Fibroblast of lung (primary cell): ENCODE measurements around the gene PTPN2. TPM values are rescaled to one million over a fixed set of nuclear protein-coding genes. Genes with fewer than 3 reads are reported as not detected.

ENCODE experiments used
- DNase-seq, 2 donors: peaks; one replicate each; pipeline versions ENCODE4 v3.0.0 to v3.0.0-alpha.2; 2010; ENCODE audit warnings: low read depth in 2 of 2
- H2AFZ ChIP-seq: 2 replicates; pipeline ENCODE4 v1.5.1; 2012; ENCODE audit warnings: low read length, control low read depth, inconsistent platforms
- H3K27ac ChIP-seq: 2 replicates; pipeline ENCODE4 v1.5.1; 2011; ENCODE audit warnings: low read length, control low read depth; ENCODE audit not compliant: insufficient read depth
- H3K27me3 ChIP-seq: 2 replicates; pipeline ENCODE4 v1.5.1; 2011; ENCODE audit warnings: mild to moderate bottlenecking, low read length; ENCODE audit not compliant: control insufficient read depth, insufficient read depth
- H3K36me3 ChIP-seq: 2 replicates; pipeline ENCODE4 v1.5.1; 2011; ENCODE audit warnings: low read length; ENCODE audit not compliant: control insufficient read depth, insufficient read depth
- H3K4me1 ChIP-seq: 2 replicates; pipeline ENCODE4 v1.5.1; 2011; ENCODE audit warnings: low read length; ENCODE audit not compliant: control insufficient read depth, insufficient read depth; ENCODE audit errors: extremely low read depth
- H3K4me2 ChIP-seq: 2 replicates; pipeline ENCODE4 v1.5.1; 2011; ENCODE audit warnings: low read length, control low read depth; ENCODE audit not compliant: insufficient read depth; ENCODE audit errors: extremely low read depth
- H3K4me3 ChIP-seq, 4 experiments: fragments of 200-600 bp in 1 of 4; sonication (generic) in 1 of 4; replicated peaks in 1 of 4; 2 replicates each; pipeline ENCODE4 v1.5.1; 2011 to 2016; ENCODE audit warnings: low read length in 4 of 4, low read depth in 3 of 4, mild to moderate bottlenecking in 3 of 4, control low read depth in 2 of 4, inconsistent platforms in 1 of 4, mixed read lengths in 1 of 4; ENCODE audit not compliant: insufficient read depth in 1 of 4; ENCODE audit errors: control extremely low read depth in 1 of 4
- H3K79me2 ChIP-seq: 2 replicates; pipeline ENCODE4 v1.5.1; 2012; ENCODE audit warnings: mild to moderate bottlenecking, low read length, inconsistent platforms; ENCODE audit not compliant: control insufficient read depth, insufficient read depth
- H3K9ac ChIP-seq: 2 replicates; pipeline ENCODE4 v1.5.1; 2011; ENCODE audit warnings: mild to moderate bottlenecking, low read length, control low read depth; ENCODE audit not compliant: insufficient read depth
- H3K9me3 ChIP-seq: 2 replicates; pipeline ENCODE4 v1.5.1; 2012; ENCODE audit warnings: low read depth, low read length; ENCODE audit not compliant: control insufficient read depth, insufficient read depth
- H4K20me1 ChIP-seq: 2 replicates; pipeline ENCODE4 v1.5.1; 2011; ENCODE audit warnings: low read length; ENCODE audit not compliant: control insufficient read depth, insufficient read depth; ENCODE audit errors: extremely low read depth
- EZH2 ChIP-seq: IDR thresholded peaks from 2 replicates; pipeline ENCODE4 v1.5.1; 2012; ENCODE audit warnings: low read length, control low read depth, mild to moderate bottlenecking; ENCODE audit errors: missing control alignments
- polyA plus RNA-seq, 2 donors: library from polyadenylated mRNA; depleted of rRNA in 1 of 2; stranded (reverse) in 1 of 2; unstranded in 1 of 2; fragments of >200 nt; gene quantifications; 2 replicates each; pipeline ENCODE4 v1.2.1, GENCODE V29; 2011 to 2012; ENCODE audit warnings: missing spikeins in 1 of 2
- total RNA-seq: library from RNA; depleted of rRNA; stranded (reverse); fragments of >200 nt; gene quantifications from 2 replicates; pipeline ENCODE4 v1.2.1, GENCODE V29; 2014
- TF ChIP-seq, protein P1 (sequence below), 2 donors: IDR thresholded peaks in 1 of 2; conservative IDR thresholded peaks in 1 of 2; 1 replicate in 1 of 2; 2 replicates in 1 of 2; pipeline ENCODE4 v1.5.1; 2011 to 2012; ENCODE audit warnings: low read length in 2 of 2, control low read depth in 1 of 2, inconsistent platforms in 1 of 2, low read depth in 1 of 2, mild to moderate bottlenecking in 1 of 2

Gene PTPN2
- total and polyA plus RNA-seq, 2 donors (not counting 1 experiment from before 2014, with no cell fraction given) = 23.6 to 23.7 TPM

GRCh38 chr18:12895626-12896025, 11.6 kb upstream of the PTPN2 start:
- no peaks in the 10 kb centered on the region for H3K79me2 ChIP-seq
- peaks cover 3% of the 10 kb centered on the region for H3K27me3 ChIP-seq
- H3K4me1 ChIP-seq = no peaks in the 10 kb centered on the region
- H3K4me3 ChIP-seq = no peak overlapping the region
- H3K9ac ChIP-seq = no peak overlapping the region
- H3K9me3 ChIP-seq = no peaks in the 10 kb centered on the region
- H3K36me3 ChIP-seq = no peaks in the 10 kb centered on the region
- no peak for TF ChIP-seq EZH2
- TF ChIP-seq, protein P1, sequence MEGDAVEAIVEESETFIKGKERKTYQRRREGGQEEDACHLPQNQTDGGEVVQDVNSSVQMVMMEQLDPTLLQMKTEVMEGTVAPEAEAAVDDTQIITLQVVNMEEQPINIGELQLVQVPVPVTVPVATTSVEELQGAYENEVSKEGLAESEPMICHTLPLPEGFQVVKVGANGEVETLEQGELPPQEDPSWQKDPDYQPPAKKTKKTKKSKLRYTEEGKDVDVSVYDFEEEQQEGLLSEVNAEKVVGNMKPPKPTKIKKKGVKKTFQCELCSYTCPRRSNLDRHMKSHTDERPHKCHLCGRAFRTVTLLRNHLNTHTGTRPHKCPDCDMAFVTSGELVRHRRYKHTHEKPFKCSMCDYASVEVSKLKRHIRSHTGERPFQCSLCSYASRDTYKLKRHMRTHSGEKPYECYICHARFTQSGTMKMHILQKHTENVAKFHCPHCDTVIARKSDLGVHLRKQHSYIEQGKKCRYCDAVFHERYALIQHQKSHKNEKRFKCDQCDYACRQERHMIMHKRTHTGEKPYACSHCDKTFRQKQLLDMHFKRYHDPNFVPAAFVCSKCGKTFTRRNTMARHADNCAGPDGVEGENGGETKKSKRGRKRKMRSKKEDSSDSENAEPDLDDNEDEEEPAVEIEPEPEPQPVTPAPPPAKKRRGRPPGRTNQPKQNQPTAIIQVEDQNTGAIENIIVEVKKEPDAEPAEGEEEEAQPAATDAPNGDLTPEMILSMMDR (conservative IDR thresholded peaks at IDR 0.05 in 1 of 2, IDR thresholded peaks at IDR 0.05 in 1 of 2; ENCODE audit: low read depth in 1 of 2, low read length in 2 of 2) = no peak
- no peak overlapping the region for H3K27ac ChIP-seq
- H3K4me2 ChIP-seq = no peak overlapping the region
- H2AFZ ChIP-seq = no peak overlapping the region
- no peaks in the 10 kb centered on the region for H4K20me1 ChIP-seq
- no peak for DNase-seq

DNA sequence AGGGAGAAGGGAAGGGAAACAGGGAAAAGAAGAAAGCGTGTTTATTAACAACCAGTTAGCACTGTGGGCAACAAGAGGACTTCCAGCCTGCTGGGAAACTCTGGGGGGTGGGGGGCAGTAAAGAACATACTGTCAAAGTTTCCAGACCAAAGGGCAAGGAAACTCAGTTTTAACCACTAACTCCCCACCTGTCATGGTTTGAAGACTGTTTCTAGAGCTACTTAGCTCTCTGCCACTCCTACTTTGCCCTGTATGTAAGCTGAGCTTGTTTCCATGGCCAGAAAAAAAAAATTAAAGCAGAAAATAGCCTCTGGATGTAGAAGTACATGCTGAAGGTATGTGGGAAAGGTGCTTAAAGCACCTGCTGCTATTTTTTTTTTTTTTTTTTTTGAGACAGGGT, 11.0 kb upstream of the PTPN2 start:
- TF ChIP-seq, protein P1 (conservative IDR thresholded peaks at IDR 0.05 in 1 of 2, IDR thresholded peaks at IDR 0.05 in 1 of 2; ENCODE audit: low read depth in 1 of 2, low read length in 2 of 2) = no peak
- TF ChIP-seq EZH2 = no peak
- no peak overlapping the region for H3K27ac ChIP-seq
- H3K27me3 ChIP-seq = peaks cover 3% of the 10 kb centered on the region
- H3K79me2 ChIP-seq = no peaks in the 10 kb centered on the region
- no peaks in the 10 kb centered on the region for H4K20me1 ChIP-seq
- H3K9me3 ChIP-seq = no peaks in the 10 kb centered on the region
- DNase-seq = no peak
- no peak overlapping the region for H3K4me3 ChIP-seq
- no peak overlapping the region for H3K4me2 ChIP-seq
- no peak overlapping the region for H3K9ac ChIP-seq
- H2AFZ ChIP-seq = no peak overlapping the region
- H3K4me1 ChIP-seq = no peaks in the 10 kb centered on the region
- no peaks in the 10 kb centered on the region for H3K36me3 ChIP-seq

GRCh38 chr18:12891561-12891960, 7.5 kb upstream of the PTPN2 start:
- no peaks in the 10 kb centered on the region for H3K36me3 ChIP-seq
- no peak overlapping the region for H2AFZ ChIP-seq
- no peak overlapping the region for H3K4me2 ChIP-seq
- H3K9me3 ChIP-seq = no peaks in the 10 kb centered on the region
- no peak for TF ChIP-seq EZH2
- TF ChIP-seq, protein P1 (conservative IDR thresholded peaks at IDR 0.05 in 1 of 2, IDR thresholded peaks at IDR 0.05 in 1 of 2; ENCODE audit: low read depth in 1 of 2, low read length in 2 of 2) = no peak
- no peaks in the 10 kb centered on the region for H3K27me3 ChIP-seq
- H3K4me3 ChIP-seq = no peak overlapping the region
- H3K27ac ChIP-seq = no peak overlapping the region
- no peaks in the 10 kb centered on the region for H3K79me2 ChIP-seq
- no peaks in the 10 kb centered on the region for H4K20me1 ChIP-seq
- H3K9ac ChIP-seq = no peak overlapping the region
- no peaks in the 10 kb centered on the region for H3K4me1 ChIP-seq
- DNase-seq = no peak
